Measurements from ENCODE around the gene DOK5.

DOK5 gene

DNA sequence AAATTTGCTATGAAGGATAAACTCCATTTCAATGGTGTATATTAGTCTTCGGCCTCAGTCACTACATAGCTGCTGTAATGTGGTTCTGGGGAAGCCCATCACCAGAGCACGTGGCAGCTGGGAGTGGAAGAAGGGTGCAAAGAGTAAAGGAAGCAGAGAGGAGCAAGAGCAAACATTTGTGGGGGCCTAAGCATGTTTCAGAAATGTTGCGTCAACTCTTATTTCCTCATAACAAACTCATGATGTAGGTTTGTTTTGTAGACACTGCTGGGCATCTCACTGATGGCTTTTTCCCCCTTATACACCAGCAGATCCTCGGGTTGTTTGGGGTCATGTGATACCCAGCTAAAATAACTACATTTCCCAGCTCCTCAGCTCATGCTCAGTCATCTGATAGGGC is 37.3 kb downstream of the DOK5 start:
- Histone ChIP-seq H3K4me3 (ENCODE audit: low read depth in 1 of 2, low read length in 1 of 2) (no peak overlapping the region), H3K4me1 (ENCODE audit: control insufficient read depth in 1 of 2, insufficient read depth in 1 of 2, low read depth in 1 of 2, low read length in 1 of 2) (no peaks in the 10 kb centered on the region), H3K36me3 (no peaks in the 10 kb centered on the region), H3K27ac (no peak overlapping the region), H3K9me3 (no peaks in the 10 kb centered on the region), H3K27me3 (no peaks in the 10 kb centered on the region)
- TF ChIP-seq, protein P1, sequence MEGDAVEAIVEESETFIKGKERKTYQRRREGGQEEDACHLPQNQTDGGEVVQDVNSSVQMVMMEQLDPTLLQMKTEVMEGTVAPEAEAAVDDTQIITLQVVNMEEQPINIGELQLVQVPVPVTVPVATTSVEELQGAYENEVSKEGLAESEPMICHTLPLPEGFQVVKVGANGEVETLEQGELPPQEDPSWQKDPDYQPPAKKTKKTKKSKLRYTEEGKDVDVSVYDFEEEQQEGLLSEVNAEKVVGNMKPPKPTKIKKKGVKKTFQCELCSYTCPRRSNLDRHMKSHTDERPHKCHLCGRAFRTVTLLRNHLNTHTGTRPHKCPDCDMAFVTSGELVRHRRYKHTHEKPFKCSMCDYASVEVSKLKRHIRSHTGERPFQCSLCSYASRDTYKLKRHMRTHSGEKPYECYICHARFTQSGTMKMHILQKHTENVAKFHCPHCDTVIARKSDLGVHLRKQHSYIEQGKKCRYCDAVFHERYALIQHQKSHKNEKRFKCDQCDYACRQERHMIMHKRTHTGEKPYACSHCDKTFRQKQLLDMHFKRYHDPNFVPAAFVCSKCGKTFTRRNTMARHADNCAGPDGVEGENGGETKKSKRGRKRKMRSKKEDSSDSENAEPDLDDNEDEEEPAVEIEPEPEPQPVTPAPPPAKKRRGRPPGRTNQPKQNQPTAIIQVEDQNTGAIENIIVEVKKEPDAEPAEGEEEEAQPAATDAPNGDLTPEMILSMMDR (IDR thresholded peaks at IDR 0.05) = no peak

DNA sequence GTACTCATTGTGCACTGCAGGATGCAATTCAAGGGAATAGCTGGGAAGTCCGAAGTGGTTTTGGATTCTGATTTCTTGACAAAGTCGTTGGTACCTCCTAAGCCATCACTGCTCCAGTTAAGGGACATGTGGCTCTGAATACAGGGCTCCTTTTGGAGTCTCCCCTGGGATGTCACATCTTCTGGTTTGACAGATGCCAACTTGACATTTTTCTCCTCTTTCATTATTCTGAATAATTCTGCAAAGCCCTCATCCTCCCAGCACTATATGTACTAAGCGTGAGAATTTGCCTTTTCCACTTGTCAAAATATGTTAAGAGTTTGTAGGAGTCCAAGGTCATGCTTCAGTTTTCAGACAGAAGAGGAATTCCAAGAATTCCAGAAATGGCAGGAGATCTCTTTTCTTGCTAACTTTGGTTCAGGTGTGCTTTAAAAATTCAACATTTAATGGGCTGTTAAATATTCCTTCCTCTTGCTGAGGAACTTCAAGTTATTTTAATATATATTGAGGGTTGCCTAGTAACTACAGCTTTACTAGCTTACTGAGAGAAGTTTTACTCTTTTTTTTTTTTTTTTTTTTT is 38.7 kb downstream of the DOK5 start:
- Histone ChIP-seq H3K9me3 (no peaks in the 10 kb centered on the region), H3K27me3 (no peaks in the 10 kb centered on the region), H3K36me3 (no peaks in the 10 kb centered on the region), H3K4me3 (ENCODE audit: low read depth in 1 of 2, low read length in 1 of 2) (no peak overlapping the region), H3K4me1 (ENCODE audit: control insufficient read depth in 1 of 2, insufficient read depth in 1 of 2, low read depth in 1 of 2, low read length in 1 of 2) (no peaks in the 10 kb centered on the region), H3K27ac (no peak overlapping the region)
- TF ChIP-seq, protein P1 (IDR thresholded peaks at IDR 0.05) = no peak

GRCh38 chr20:54515793-54516628 is 40.6 kb downstream of the DOK5 start:
- no peaks in the 10 kb centered on the region for H3K4me1 ChIP-seq (ENCODE audit: control insufficient read depth in 1 of 2, insufficient read depth in 1 of 2, low read depth in 1 of 2, low read length in 1 of 2)
- TF ChIP-seq, protein P1 (IDR thresholded peaks at IDR 0.05) = no peak
- no peaks in the 10 kb centered on the region for H3K9me3 ChIP-seq
- no peaks in the 10 kb centered on the region for H3K36me3 ChIP-seq
- H3K27me3 ChIP-seq = no peaks in the 10 kb centered on the region
- H3K27ac ChIP-seq = no peak overlapping the region
- no peak overlapping the region for H3K4me3 ChIP-seq (ENCODE audit: low read depth in 1 of 2, low read length in 1 of 2)

GRCh38 chr20:54517241-54517975 is 42.0 kb downstream of the DOK5 start:
- TF ChIP-seq, protein P1 (IDR thresholded peaks at IDR 0.05) = no peak
- H3K4me1 ChIP-seq (ENCODE audit: control insufficient read depth in 1 of 2, insufficient read depth in 1 of 2, low read depth in 1 of 2, low read length in 1 of 2) = no peaks in the 10 kb centered on the region
- no peak overlapping the region for H3K4me3 ChIP-seq (ENCODE audit: low read depth in 1 of 2, low read length in 1 of 2)
- no peaks in the 10 kb centered on the region for H3K27me3 ChIP-seq
- H3K36me3 ChIP-seq = no peaks in the 10 kb centered on the region
- no peak overlapping the region for H3K27ac ChIP-seq
- H3K9me3 ChIP-seq = no peaks in the 10 kb centered on the region

GRCh38 chr20:54524849-54525248 is 49.5 kb downstream of the DOK5 start:
- Histone ChIP-seq H3K4me3 (ENCODE audit: low read depth in 1 of 2, low read length in 1 of 2) (no peak overlapping the region), H3K27ac (no peak overlapping the region), H3K4me1 (ENCODE audit: control insufficient read depth in 1 of 2, insufficient read depth in 1 of 2, low read depth in 1 of 2, low read length in 1 of 2) (no peaks in the 10 kb centered on the region), H3K36me3 (no peaks in the 10 kb centered on the region), H3K27me3 (no peaks in the 10 kb centered on the region), H3K9me3 (no peaks in the 10 kb centered on the region)
- TF ChIP-seq, protein P1 (IDR thresholded peaks at IDR 0.05) = no peak

All from neutrophil (primary cell).